ENCODE data around the gene CUTC.

The CUTC gene

DNA sequence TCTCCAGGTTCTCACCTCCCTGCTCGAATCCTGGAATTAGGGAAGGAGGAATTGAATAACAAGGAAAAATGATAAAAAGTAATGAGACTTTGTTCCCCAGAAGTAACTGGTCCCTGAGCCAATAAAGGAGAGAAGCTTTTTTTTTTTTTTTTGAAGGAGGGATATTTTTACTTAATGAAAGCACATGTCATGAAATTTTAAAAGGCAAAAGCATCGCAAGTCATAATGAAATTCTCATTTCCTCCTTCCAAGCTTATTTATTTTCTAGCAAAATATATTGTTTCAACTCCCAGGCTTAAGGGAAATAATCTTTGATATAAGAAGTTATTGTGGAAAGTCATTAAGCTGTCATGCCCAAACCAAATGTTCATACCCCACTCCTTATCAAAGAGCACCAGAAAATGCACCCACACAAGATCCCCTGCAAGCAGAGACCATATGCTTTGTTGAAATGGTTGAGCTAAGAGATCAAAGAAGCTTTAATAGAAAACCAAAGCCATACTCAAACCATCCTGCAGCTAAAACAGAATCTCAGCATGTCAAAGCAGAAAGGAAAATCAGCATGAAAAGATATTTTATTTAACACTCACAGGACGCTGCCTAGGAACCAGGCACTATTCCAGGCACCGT lies 33.8 kb downstream of the CUTC start:
- Histone ChIP-seq H3K79me2 (ENCODE audit: insufficient read depth, low read depth) (no peaks in the 10 kb centered on the region), H3K27ac (no peak overlapping the region), H3K36me3 (ENCODE audit: insufficient read depth) (no peaks in the 10 kb centered on the region), H4K20me1 (ENCODE audit: insufficient read depth) (no peaks in the 10 kb centered on the region), H2AFZ (ENCODE audit: low read depth) (no peak overlapping the region), H3K4me1 (ENCODE audit: low read depth, poor library complexity, severe bottlenecking) (no peaks in the 10 kb centered on the region), H3K27me3 (ENCODE audit: insufficient read depth, low read depth) (no peaks in the 10 kb centered on the region), H3K4me3 (IDR thresholded peaks at IDR 0.05; ENCODE audit: insufficient read depth, low read depth, low read length) (no peak overlapping the region), H3K9ac (no peak overlapping the region), H3K4me2 (no peak overlapping the region)
- TF ChIP-seq, protein P1, sequence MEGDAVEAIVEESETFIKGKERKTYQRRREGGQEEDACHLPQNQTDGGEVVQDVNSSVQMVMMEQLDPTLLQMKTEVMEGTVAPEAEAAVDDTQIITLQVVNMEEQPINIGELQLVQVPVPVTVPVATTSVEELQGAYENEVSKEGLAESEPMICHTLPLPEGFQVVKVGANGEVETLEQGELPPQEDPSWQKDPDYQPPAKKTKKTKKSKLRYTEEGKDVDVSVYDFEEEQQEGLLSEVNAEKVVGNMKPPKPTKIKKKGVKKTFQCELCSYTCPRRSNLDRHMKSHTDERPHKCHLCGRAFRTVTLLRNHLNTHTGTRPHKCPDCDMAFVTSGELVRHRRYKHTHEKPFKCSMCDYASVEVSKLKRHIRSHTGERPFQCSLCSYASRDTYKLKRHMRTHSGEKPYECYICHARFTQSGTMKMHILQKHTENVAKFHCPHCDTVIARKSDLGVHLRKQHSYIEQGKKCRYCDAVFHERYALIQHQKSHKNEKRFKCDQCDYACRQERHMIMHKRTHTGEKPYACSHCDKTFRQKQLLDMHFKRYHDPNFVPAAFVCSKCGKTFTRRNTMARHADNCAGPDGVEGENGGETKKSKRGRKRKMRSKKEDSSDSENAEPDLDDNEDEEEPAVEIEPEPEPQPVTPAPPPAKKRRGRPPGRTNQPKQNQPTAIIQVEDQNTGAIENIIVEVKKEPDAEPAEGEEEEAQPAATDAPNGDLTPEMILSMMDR (conservative IDR thresholded peaks at IDR 0.05; ENCODE audit: low read depth, low read length): no peak

DNA sequence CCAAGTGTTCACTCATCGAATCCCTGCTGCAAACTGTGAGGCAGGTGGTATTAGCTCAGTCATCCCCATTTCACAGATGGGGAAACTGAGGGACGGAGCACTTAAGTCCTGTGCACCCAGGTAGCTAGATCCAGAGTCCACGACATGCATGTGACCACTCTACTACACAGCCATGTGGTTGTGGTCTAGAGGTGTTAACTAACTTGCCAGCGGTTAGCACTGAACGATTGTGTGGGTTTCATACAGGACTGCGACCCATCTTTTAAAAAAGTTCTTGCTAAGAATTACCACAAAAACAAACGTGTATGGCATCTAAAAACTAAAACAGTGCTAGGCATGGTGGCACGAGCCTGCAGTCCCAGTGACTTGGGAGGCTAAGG lies 34.3 kb downstream of the CUTC start:
- no peaks in the 10 kb centered on the region for H3K4me1 ChIP-seq (ENCODE audit: low read depth, poor library complexity, severe bottlenecking)
- H3K79me2 ChIP-seq (ENCODE audit: insufficient read depth, low read depth): no peaks in the 10 kb centered on the region
- no peaks in the 10 kb centered on the region for H4K20me1 ChIP-seq (ENCODE audit: insufficient read depth)
- no peaks in the 10 kb centered on the region for H3K36me3 ChIP-seq (ENCODE audit: insufficient read depth)
- H2AFZ ChIP-seq (ENCODE audit: low read depth): no peak overlapping the region
- TF ChIP-seq, protein P1 (conservative IDR thresholded peaks at IDR 0.05; ENCODE audit: low read depth, low read length): no peak
- H3K27ac ChIP-seq: no peak overlapping the region
- no peak overlapping the region for H3K4me3 ChIP-seq (IDR thresholded peaks at IDR 0.05; ENCODE audit: insufficient read depth, low read depth, low read length)
- H3K9ac ChIP-seq: no peak overlapping the region
- no peaks in the 10 kb centered on the region for H3K27me3 ChIP-seq (ENCODE audit: insufficient read depth, low read depth)
- no peak overlapping the region for H3K4me2 ChIP-seq

DNA sequence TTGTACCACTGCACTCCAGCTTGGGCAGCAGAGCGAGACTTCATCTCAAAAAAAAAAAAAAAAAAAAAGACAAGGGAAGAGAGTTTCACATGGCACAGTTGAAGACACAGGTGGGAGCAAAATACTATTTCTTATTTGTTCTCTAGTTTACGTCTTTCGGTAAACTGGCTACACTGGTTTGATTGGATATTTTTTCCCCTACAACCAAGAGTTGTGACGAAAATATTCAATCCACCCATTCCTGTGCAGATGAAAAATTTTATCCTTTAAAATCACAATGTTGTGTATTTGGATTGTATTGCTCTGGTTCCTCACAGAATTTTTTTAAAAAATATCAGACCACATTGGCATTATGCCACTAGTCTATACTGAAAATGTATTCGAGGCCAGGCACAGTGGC lies 35.9 kb downstream of the CUTC start:
- Histone ChIP-seq H3K27me3 (ENCODE audit: insufficient read depth, low read depth) (no peaks in the 10 kb centered on the region), H3K27ac (no peak overlapping the region), H3K79me2 (ENCODE audit: insufficient read depth, low read depth) (no peaks in the 10 kb centered on the region), H3K4me3 (IDR thresholded peaks at IDR 0.05; ENCODE audit: insufficient read depth, low read depth, low read length) (no peak overlapping the region), H3K4me2 (no peak overlapping the region), H3K9ac (no peak overlapping the region), H4K20me1 (ENCODE audit: insufficient read depth) (no peaks in the 10 kb centered on the region), H2AFZ (ENCODE audit: low read depth) (no peak overlapping the region), H3K36me3 (ENCODE audit: insufficient read depth) (no peaks in the 10 kb centered on the region), H3K4me1 (ENCODE audit: low read depth, poor library complexity, severe bottlenecking) (no peaks in the 10 kb centered on the region)
- TF ChIP-seq, protein P1 (conservative IDR thresholded peaks at IDR 0.05; ENCODE audit: low read depth, low read length): no peak

DNA sequence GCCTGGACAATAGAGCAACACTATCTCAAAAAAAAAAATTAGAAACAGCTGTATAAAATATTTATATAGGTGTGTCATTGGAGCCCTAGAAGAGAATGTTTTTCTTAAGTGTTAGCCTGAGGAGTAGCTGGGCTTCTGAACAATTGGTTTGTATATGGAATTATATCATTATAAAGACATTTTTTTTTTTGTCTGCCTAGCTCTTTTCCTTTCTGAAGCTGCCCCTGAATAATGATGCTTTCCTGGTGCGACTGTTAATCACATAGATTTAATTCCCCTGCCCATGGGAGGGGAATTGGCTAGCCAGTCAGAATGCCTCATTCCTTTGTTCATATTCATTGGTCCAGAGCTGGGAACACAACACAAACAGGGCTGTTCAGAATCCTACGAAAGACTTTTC lies 36.5 kb downstream of the CUTC start:
- H3K36me3 ChIP-seq (ENCODE audit: insufficient read depth): no peaks in the 10 kb centered on the region
- no peaks in the 10 kb centered on the region for H3K4me1 ChIP-seq (ENCODE audit: low read depth, poor library complexity, severe bottlenecking)
- H3K9ac ChIP-seq: no peak overlapping the region
- TF ChIP-seq, protein P1 (conservative IDR thresholded peaks at IDR 0.05; ENCODE audit: low read depth, low read length): no peak
- no peaks in the 10 kb centered on the region for H3K27me3 ChIP-seq (ENCODE audit: insufficient read depth, low read depth)
- H2AFZ ChIP-seq (ENCODE audit: low read depth): no peak overlapping the region
- no peak overlapping the region for H3K4me3 ChIP-seq (IDR thresholded peaks at IDR 0.05; ENCODE audit: insufficient read depth, low read depth, low read length)
- no peaks in the 10 kb centered on the region for H4K20me1 ChIP-seq (ENCODE audit: insufficient read depth)
- H3K27ac ChIP-seq: no peak overlapping the region
- no peak overlapping the region for H3K4me2 ChIP-seq
- H3K79me2 ChIP-seq (ENCODE audit: insufficient read depth, low read depth): no peaks in the 10 kb centered on the region
